Measurements from ENCODE around the gene DSCAML1.

- TF ChIP-seq FOXM1 (IDR thresholded peaks at IDR 0.05; ENCODE audit: borderline replicate concordance) (no peak), CTBP1 (IDR thresholded peaks at IDR 0.05; ENCODE audit: borderline replicate concordance) (no peak), ZNF384 (IDR thresholded peaks at IDR 0.05) (no peak), FOXK2 (IDR thresholded peaks at IDR 0.05) (no peak), LEF1 (IDR thresholded peaks at IDR 0.05; ENCODE audit: borderline replicate concordance) (no peak), ARNT (IDR thresholded peaks at IDR 0.05) (no peak), FOXA1 (IDR thresholded peaks at IDR 0.05) (no peak)
- TF ChIP-seq, protein P1, sequence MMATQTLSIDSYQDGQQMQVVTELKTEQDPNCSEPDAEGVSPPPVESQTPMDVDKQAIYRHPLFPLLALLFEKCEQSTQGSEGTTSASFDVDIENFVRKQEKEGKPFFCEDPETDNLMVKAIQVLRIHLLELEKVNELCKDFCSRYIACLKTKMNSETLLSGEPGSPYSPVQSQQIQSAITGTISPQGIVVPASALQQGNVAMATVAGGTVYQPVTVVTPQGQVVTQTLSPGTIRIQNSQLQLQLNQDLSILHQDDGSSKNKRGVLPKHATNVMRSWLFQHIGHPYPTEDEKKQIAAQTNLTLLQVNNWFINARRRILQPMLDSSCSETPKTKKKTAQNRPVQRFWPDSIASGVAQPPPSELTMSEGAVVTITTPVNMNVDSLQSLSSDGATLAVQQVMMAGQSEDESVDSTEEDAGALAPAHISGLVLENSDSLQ (IDR thresholded peaks at IDR 0.05) = no peak
Observed at GRCh38 chr11:117745346-117745745, 51.7 kb downstream of the DSCAML1 start.
